ENCODE data around the gene SLC2A4RG.

The SLC2A4RG gene

DNA sequence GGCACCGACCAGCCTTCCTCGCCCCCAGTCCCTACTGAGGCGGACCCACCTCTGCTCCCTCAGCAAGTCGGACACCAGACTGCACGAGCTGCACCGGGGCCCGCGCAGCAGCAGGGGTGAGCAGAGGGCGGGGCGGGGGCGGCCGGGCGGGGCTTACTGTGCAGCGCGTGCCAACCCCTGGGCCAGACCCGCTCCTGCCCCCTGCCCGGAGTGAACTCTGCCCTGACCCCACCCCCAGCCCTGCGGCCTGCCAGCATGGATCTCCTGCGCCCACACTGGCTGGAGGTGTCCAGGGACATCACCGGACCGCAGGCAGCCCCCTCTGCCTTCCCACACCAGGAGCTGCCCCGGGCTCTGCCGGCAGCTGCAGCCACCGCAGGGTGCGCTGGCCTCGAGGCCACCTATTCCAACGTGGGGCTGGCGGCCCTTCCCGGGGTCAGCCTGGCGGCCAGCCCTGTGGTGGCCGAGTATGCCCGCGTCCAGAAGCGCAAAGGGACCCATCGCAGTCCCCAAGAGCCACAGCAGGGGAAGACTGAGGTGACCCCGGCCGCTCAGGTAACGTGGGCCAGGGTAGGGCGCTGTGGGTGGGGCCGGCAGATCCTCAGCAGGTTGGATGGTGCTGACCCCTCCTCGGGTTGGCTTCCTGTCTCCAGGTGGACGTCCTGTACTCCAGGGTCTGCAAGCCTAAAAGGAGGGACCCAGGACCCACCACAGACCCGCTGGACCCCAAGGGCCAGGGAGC, 1.5 kb upstream of the SLC2A4RG start:
- H3K4me1 ChIP-seq (ENCODE audit: control insufficient read depth, insufficient read depth, low read length): peaks cover 34% of the 10 kb centered on the region
- H3K4me3 ChIP-seq (ENCODE audit: low read length in 2 of 2): peak overlapping the region in 1 of 2 donors; percentile 72
- no peaks in the 10 kb centered on the region for H3K27me3 ChIP-seq (ENCODE audit: control insufficient read depth in 1 of 2, insufficient read depth in 2 of 2, low read length in 2 of 2)
- H3K27ac ChIP-seq (ENCODE audit: low read length): no peak overlapping the region
- H3K9me3 ChIP-seq (ENCODE audit: control insufficient read depth in 2 of 2, low read length in 2 of 2): no peaks in the 10 kb centered on the region
- H3K9ac ChIP-seq (ENCODE audit: low read length in 2 of 2): no peak overlapping the region
- H3K36me3 ChIP-seq (ENCODE audit: control insufficient read depth in 2 of 2, insufficient read depth in 2 of 2, low read length in 2 of 2): peaks cover 9 to 14% of the 10 kb centered on the region in 2 donors

- Histone ChIP-seq H3K4me3 (ENCODE audit: low read length in 2 of 2) (peak overlapping the region; percentile 66 to 72), H3K9ac (ENCODE audit: low read length in 2 of 2) (peak overlapping the region in 1 of 2 donors; percentile 62), H3K27ac (ENCODE audit: low read length) (no peak overlapping the region), H3K27me3 (ENCODE audit: control insufficient read depth in 1 of 2, insufficient read depth in 2 of 2, low read length in 2 of 2) (no peaks in the 10 kb centered on the region), H3K4me1 (ENCODE audit: control insufficient read depth, insufficient read depth, low read length) (peaks cover 34% of the 10 kb centered on the region), H3K9me3 (ENCODE audit: control insufficient read depth in 2 of 2, low read length in 2 of 2) (no peaks in the 10 kb centered on the region), H3K36me3 (ENCODE audit: control insufficient read depth in 2 of 2, insufficient read depth in 2 of 2, low read length in 2 of 2) (peaks cover 5 to 8% of the 10 kb centered on the region in 2 donors)
Observed at GRCh38 chr20:63738687-63739129, 868 bp upstream of the SLC2A4RG start.

DNA sequence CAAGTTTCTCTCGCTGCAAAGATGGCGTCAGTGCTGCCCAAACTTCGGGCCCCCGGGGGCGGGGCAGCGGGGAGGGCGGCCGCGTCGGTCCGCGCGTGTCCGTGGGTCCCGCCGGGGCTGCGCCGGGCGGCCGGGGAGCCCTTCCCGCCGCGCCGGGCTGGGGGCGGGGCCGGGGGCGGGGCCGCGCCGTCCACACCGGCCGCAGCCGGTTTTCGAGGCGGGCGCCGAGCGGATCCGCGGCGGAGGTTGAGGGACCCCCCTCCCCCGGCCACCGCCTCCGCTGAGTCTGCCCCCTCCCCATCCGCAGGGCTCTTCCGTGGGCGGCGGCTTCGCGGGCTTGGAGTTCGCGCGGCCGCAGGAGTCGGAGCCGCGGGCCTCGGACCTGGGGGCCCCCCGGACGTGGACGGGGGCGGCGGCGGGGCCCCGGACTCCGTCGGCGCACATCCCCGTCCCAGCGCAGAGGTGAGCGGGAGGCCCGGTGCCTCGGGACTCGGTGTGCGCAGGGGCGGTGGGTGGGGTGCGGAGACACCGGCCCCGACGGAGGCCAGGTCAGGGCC, 572 bp downstream of the SLC2A4RG start:
- H3K36me3 ChIP-seq (ENCODE audit: control insufficient read depth in 2 of 2, insufficient read depth in 2 of 2, low read length in 2 of 2): no peaks in the 10 kb centered on the region
- peak overlapping the region; percentile 53 to 76 for H3K9ac ChIP-seq (ENCODE audit: low read length in 2 of 2)
- H3K4me1 ChIP-seq (ENCODE audit: control insufficient read depth, insufficient read depth, low read length): peaks cover 34% of the 10 kb centered on the region
- H3K4me3 ChIP-seq (ENCODE audit: low read length in 2 of 2): peak overlapping the region; percentile 71 to 81
- no peaks in the 10 kb centered on the region for H3K9me3 ChIP-seq (ENCODE audit: control insufficient read depth in 2 of 2, low read length in 2 of 2)
- no peaks in the 10 kb centered on the region for H3K27me3 ChIP-seq (ENCODE audit: control insufficient read depth in 1 of 2, insufficient read depth in 2 of 2, low read length in 2 of 2)
- H3K27ac ChIP-seq (ENCODE audit: low read length): peak overlapping the region; percentile 87

- H3K4me1 ChIP-seq (ENCODE audit: control insufficient read depth, insufficient read depth, low read length): peaks cover 34% of the 10 kb centered on the region
- peak overlapping the region; percentile 53 to 76 for H3K9ac ChIP-seq (ENCODE audit: low read length in 2 of 2)
Observed at GRCh38 chr20:63740627-63741353, 1.2 kb downstream of the SLC2A4RG start.

GRCh38 chr20:63741354-63741675, 1.7 kb downstream of the SLC2A4RG start:
- H3K27me3 ChIP-seq (ENCODE audit: control insufficient read depth in 1 of 2, insufficient read depth in 2 of 2, low read length in 2 of 2): no peaks in the 10 kb centered on the region
- H3K36me3 ChIP-seq (ENCODE audit: control insufficient read depth in 2 of 2, insufficient read depth in 2 of 2, low read length in 2 of 2): no peaks in the 10 kb centered on the region
- no peaks in the 10 kb centered on the region for H3K9me3 ChIP-seq (ENCODE audit: control insufficient read depth in 2 of 2, low read length in 2 of 2)
- H3K27ac ChIP-seq (ENCODE audit: low read length): peak overlapping the region; percentile 49
- peaks cover 34% of the 10 kb centered on the region for H3K4me1 ChIP-seq (ENCODE audit: control insufficient read depth, insufficient read depth, low read length)
- peak overlapping the region in 1 of 2 donors; percentile 53 for H3K9ac ChIP-seq (ENCODE audit: low read length in 2 of 2)
- peak overlapping the region; percentile 71 to 81 for H3K4me3 ChIP-seq (ENCODE audit: low read length in 2 of 2)

More at GRCh38 chr20:63740627-63741353, 1.2 kb downstream of the SLC2A4RG start:
- Histone ChIP-seq H3K27ac (ENCODE audit: low read length) (peak overlapping the region; percentile 87), H3K27me3 (ENCODE audit: control insufficient read depth in 1 of 2, insufficient read depth in 2 of 2, low read length in 2 of 2) (no peaks in the 10 kb centered on the region), H3K36me3 (ENCODE audit: control insufficient read depth in 2 of 2, insufficient read depth in 2 of 2, low read length in 2 of 2) (no peaks in the 10 kb centered on the region), H3K9me3 (ENCODE audit: control insufficient read depth in 2 of 2, low read length in 2 of 2) (no peaks in the 10 kb centered on the region), H3K4me3 (ENCODE audit: low read length in 2 of 2) (peak overlapping the region; percentile 71 to 81)

DNA sequence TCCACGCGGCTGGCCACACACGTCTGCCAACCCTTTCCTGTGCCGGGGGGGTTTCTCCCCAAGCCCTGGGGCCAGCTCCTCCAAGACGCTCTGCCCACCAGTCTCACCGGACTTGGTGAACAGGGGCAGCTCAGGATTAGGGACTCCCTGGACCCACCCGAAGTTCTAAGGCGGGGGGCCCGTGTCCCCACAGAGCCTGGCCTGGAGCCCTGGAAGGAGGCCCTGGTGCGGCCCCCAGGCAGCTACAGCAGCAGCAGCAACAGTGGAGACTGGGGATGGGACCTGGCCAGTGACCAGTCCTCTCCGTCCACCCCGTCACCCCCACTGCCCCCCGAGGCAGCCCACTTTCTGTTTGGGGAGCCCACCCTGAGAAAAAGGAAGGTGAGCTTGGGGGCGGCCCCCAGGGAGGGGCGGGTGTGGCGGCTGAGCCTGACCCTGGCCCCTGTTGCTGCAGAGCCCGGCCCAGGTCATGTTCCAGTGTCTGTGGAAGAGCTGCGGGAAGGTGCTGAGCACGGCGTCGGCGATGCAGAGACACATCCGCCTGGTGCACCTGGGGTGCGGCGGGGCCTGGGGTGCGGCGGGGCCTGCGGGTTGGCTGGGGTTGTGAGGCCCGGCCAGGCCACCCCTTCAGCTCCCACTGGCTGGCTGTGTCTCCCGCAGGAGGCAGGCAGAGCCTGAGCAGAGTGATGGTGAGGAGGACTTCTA, 2.3 kb downstream of the SLC2A4RG start:
- Histone ChIP-seq H3K4me1 (ENCODE audit: control insufficient read depth, insufficient read depth, low read length) (peaks cover 34% of the 10 kb centered on the region), H3K9ac (ENCODE audit: low read length in 2 of 2) (no peak overlapping the region), H3K4me3 (ENCODE audit: low read length in 2 of 2) (peak overlapping the region; percentile 71 to 81), H3K9me3 (ENCODE audit: control insufficient read depth in 2 of 2, low read length in 2 of 2) (no peaks in the 10 kb centered on the region), H3K36me3 (ENCODE audit: control insufficient read depth in 2 of 2, insufficient read depth in 2 of 2, low read length in 2 of 2) (no peaks in the 10 kb centered on the region), H3K27me3 (ENCODE audit: control insufficient read depth in 1 of 2, insufficient read depth in 2 of 2, low read length in 2 of 2) (no peaks in the 10 kb centered on the region), H3K27ac (ENCODE audit: low read length) (peak overlapping the region; percentile 49)

- Histone ChIP-seq H3K9me3 (ENCODE audit: control insufficient read depth in 2 of 2, low read length in 2 of 2) (no peaks in the 10 kb centered on the region), H3K4me1 (ENCODE audit: control insufficient read depth, insufficient read depth, low read length) (peaks cover 34% of the 10 kb centered on the region), H3K4me3 (ENCODE audit: low read length in 2 of 2) (no peak overlapping the region), H3K27me3 (ENCODE audit: control insufficient read depth in 1 of 2, insufficient read depth in 2 of 2, low read length in 2 of 2) (no peaks in the 10 kb centered on the region), H3K9ac (ENCODE audit: low read length in 2 of 2) (no peak overlapping the region), H3K27ac (ENCODE audit: low read length) (no peak overlapping the region), H3K36me3 (ENCODE audit: control insufficient read depth in 2 of 2, insufficient read depth in 2 of 2, low read length in 2 of 2) (no peaks in the 10 kb centered on the region)
Observed at GRCh38 chr20:63742381-63743024, 2.9 kb downstream of the SLC2A4RG start.

- H3K27ac ChIP-seq (ENCODE audit: low read length): no peak overlapping the region
Observed at GRCh38 chr20:63743210-63743970, 3.8 kb downstream of the SLC2A4RG start.

GRCh38 chr20:63744158-63744557, 4.6 kb downstream of the SLC2A4RG start:
- Histone ChIP-seq H3K9ac (ENCODE audit: low read length in 2 of 2) (no peak overlapping the region), H3K27me3 (ENCODE audit: control insufficient read depth in 1 of 2, insufficient read depth in 2 of 2, low read length in 2 of 2) (no peaks in the 10 kb centered on the region), H3K9me3 (ENCODE audit: control insufficient read depth in 2 of 2, low read length in 2 of 2) (no peaks in the 10 kb centered on the region), H3K27ac (ENCODE audit: low read length) (no peak overlapping the region), H3K4me1 (ENCODE audit: control insufficient read depth, insufficient read depth, low read length) (peaks cover 22% of the 10 kb centered on the region), H3K4me3 (ENCODE audit: low read length in 2 of 2) (no peak overlapping the region), H3K36me3 (ENCODE audit: control insufficient read depth in 2 of 2, insufficient read depth in 2 of 2, low read length in 2 of 2) (no peaks in the 10 kb centered on the region)

More at GRCh38 chr20:63743210-63743970, 3.8 kb downstream of the SLC2A4RG start:
- no peak overlapping the region for H3K4me3 ChIP-seq (ENCODE audit: low read length in 2 of 2)
- peaks cover 30% of the 10 kb centered on the region for H3K4me1 ChIP-seq (ENCODE audit: control insufficient read depth, insufficient read depth, low read length)
- no peak overlapping the region for H3K9ac ChIP-seq (ENCODE audit: low read length in 2 of 2)
- no peaks in the 10 kb centered on the region for H3K9me3 ChIP-seq (ENCODE audit: control insufficient read depth in 2 of 2, low read length in 2 of 2)
- no peaks in the 10 kb centered on the region for H3K36me3 ChIP-seq (ENCODE audit: control insufficient read depth in 2 of 2, insufficient read depth in 2 of 2, low read length in 2 of 2)
- no peaks in the 10 kb centered on the region for H3K27me3 ChIP-seq (ENCODE audit: control insufficient read depth in 1 of 2, insufficient read depth in 2 of 2, low read length in 2 of 2)
